ENCODE results near the gene GRIK5. TPM values are rescaled to one million over a fixed set of nuclear protein-coding genes. Genes with fewer than 3 reads are reported as not detected.
A peak's percentile ranks its signal among the peaks of the same experiment; 100 is the strongest.

GRIK5 gene
- 0.09 and 0.15 TPM in 2 replicates for total RNA-seq

DNA sequence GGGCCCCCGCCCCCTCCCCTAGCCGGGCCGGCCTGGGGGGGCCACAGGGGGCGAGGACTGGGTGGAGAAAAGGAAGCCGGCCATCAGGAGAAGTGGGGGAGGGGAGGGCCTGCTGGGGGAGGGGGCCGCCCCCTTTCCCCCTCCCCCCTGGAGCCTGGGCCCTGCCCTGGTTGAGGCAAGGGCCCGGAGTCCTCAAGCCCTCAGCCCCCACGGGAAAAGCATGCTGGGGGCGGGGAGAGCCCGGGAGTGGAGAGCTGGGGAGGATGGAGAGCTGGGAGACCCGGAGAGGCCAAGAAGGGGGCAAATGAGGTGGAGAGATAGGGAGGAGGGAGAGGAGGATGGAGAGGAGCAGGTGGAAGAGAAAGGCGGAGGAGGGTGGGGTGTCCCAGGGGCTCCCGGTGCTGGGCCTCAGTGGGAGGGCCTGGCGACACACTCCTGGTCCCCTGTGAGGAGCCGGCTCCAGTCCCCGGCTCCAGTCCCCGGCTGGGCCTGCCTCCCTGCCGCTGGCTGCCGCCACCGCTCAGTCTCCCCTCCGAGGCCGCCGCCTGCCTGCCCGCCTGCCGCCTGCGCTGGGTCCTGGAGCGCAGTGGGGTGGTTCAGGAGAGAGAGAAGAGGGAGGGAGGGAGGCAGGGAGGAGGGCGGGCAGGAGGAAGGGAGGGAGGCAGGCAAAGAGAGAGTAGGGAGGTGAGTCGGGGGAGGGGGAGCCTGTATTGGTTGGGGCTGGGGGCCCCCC is at the start of gene GRIK5:
TSS of gene GRIK5 (minus strand) at position 588 of the 733 bp plus-strand sequence. CDS start 4,436 bp downstream, outside the sequence.
- H3K9me3 Mint-ChIP-seq: no peaks in the 10 kb centered on the region
- intact Hi-C loops (cut with micrococcal nuclease): no loop called here
- ATAC-seq (ENCODE audit: low read depth): no peak
- H3K36me3 Mint-ChIP-seq (ENCODE audit: low read depth): no peaks in the 10 kb centered on the region
- no peak within 1 kb of the TSS for H3K4me3 Mint-ChIP-seq
- CTCF ChIA-PET: no interaction called here
- no peak for DNase-seq
- peaks cover 4% of the 10 kb centered on the region for H3K27me3 Mint-ChIP-seq
- H3K27ac Mint-ChIP-seq: no peak within 1 kb of the TSS
- no peak for TF ChIP-seq CTCF (IDR thresholded peaks at IDR 0.05)
- H3K4me1 Mint-ChIP-seq: peaks cover 4% of the 10 kb centered on the region
- POLR2A ChIA-PET: interaction anchor here (0.7 kb wide), 1 partner anchor 12 kb away, joined by 3 read pairs; no protein-coding TSS in a partner anchor

DNA sequence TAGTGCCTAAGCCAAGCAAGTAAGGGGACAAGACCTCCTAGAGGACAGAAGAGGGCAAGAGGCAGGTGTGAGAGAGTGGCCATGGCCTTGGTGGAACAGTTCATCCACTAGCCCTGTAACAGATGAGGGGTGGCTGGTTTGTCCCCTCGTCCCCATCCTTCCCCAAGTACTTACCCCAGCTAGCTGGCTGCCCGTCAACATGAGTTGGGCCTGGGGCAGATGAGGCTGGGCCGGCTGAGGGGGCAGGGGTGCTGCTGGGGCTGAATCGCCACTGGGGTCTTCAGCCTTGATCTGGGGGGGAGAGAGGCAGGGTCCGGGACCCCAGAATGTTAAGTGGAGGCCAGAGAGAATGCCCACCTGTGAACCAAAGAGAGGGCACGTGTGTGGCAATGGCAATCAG is 47.1 kb upstream of the GRIK5 start:
- ChIA-PET POLR2A (interaction anchor here (1.1 to 24.6 kb wide), 2 partner anchors 10 to 349 kb away, joined by 4 to 1230 read pairs; partner anchors contain the start of gene POU2F2), CTCF (interaction anchor here (13.4 kb wide), 1 partner anchor 13 kb away, joined by 426 read pairs; the partner anchor contains the start of gene POU2F2)
- no peaks in the 10 kb centered on the region for H3K27me3 Mint-ChIP-seq
- no peak overlapping the region for H3K4me3 Mint-ChIP-seq
- H3K36me3 Mint-ChIP-seq (ENCODE audit: low read depth): peaks cover 94% of the 10 kb centered on the region
- intact Hi-C loops (cut with micrococcal nuclease): no loop called here
- H3K4me1 Mint-ChIP-seq: peaks cover 97% of the 10 kb centered on the region
- ATAC-seq (ENCODE audit: low read depth) (no peak), DNase-seq (no peak)
- no peaks in the 10 kb centered on the region for H3K9me3 Mint-ChIP-seq
- peak overlapping the region; percentile 96 for H3K27ac Mint-ChIP-seq
- no peak for TF ChIP-seq CTCF (IDR thresholded peaks at IDR 0.05)

DNA sequence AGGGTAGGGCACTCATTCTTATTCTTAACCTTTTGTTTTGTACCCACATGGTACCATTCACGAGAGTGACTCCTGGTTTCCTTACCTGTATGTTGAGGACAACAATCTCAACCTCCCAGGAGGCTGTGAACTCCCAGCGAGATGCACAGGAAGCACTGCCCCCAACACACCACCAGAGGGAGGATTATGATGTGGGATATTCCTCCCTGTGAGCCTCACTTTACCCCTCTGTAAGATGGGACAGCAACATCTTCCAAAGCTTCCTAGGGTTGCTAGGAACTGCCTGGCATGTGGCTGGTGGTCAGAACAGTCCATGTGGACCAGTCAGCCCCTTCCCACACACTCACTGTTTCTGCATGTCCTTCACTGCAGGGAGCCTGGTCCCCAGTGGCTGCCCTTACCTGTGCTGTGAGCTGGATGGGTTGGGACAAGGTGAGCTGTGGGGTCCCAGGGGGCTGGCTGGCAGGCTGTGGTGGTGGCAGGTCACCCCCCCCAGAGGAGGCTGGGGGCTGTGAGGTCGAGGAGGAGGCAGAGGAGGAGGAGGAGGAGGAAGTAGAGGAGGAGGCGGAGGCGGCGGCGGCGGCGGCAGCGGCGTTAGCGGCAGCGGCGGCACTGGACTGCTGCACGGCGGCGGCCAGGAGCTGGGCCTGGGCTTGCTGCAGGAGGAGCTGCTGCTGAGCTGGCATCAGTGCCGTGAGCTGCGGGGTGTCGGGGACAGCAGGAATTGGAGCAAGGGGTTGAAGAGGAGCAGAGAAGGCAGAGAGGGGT is 46.5 kb upstream of the GRIK5 start:
- no peak for TF ChIP-seq CTCF (IDR thresholded peaks at IDR 0.05)
- CTCF ChIA-PET: interaction anchor here (13.4 kb wide), 1 partner anchor 13 kb away, joined by 426 read pairs; the partner anchor contains the start of gene POU2F2
- Mint-ChIP-seq H3K9me3 (no peaks in the 10 kb centered on the region), H3K36me3 (ENCODE audit: low read depth) (peaks cover 94% of the 10 kb centered on the region), H3K4me1 (peaks cover 97% of the 10 kb centered on the region), H3K27me3 (no peaks in the 10 kb centered on the region), H3K27ac (peak overlapping the region; percentile 96), H3K4me3 (peak overlapping the region; percentile 46)
- POLR2A ChIA-PET: interaction anchor here (0.5 to 24.6 kb wide), 4 partner anchors 11 to 142 kb away, joined by 3 to 1230 read pairs (median 10); partner anchors contain the start of gene POU2F2
- ATAC-seq (ENCODE audit: low read depth): no peak
- DNase-seq: no peak
- intact Hi-C loops (cut with micrococcal nuclease): no loop called here

- no peak for DNase-seq
These were observed 45.7 kb upstream of the GRIK5 start for GRCh38 chr19:42115705-42116104.

More at GRCh38 chr19:42115705-42116104, 45.7 kb upstream of the GRIK5 start:
- ChIA-PET CTCF (interaction anchor here (13.4 kb wide), 1 partner anchor 14 kb away, joined by 426 read pairs; the partner anchor contains the start of gene POU2F2), POLR2A (interaction anchor here (0.7 to 24.6 kb wide), 10 partner anchors 12 to 308 kb away, joined by 3 to 1230 read pairs (median 8); partner anchors contain the start of genes PAFAH1B3, POU2F2 and PRR19)
- Mint-ChIP-seq H3K4me1 (peaks cover 97% of the 10 kb centered on the region), H3K4me3 (peak overlapping the region; percentile 46), H3K9me3 (no peaks in the 10 kb centered on the region), H3K27ac (peak overlapping the region; percentile 96), H3K27me3 (no peaks in the 10 kb centered on the region), H3K36me3 (ENCODE audit: low read depth) (peaks cover 94% of the 10 kb centered on the region)
- ATAC-seq (ENCODE audit: low read depth): peak; percentile 6
- no peak for TF ChIP-seq CTCF (IDR thresholded peaks at IDR 0.05)
- intact Hi-C loops (cut with micrococcal nuclease): loop anchor here (2.0 kb wide), 1 partner anchor 127 kb away; the partner anchor contains the start of gene GSK3A

Data from activated B cell treated with CpG ODN at 0.5 μM for 24 hours (primary cell).